Cardiac fibroblast (primary cell): ENCODE results near the gene NUCKS1.
"Not testable (repeated sequence)": the region's sequence is repeated elsewhere in the genome, so short reads cannot be mapped to it uniquely, and the experiment has no call there.

Experiments used
- DNase-seq, 2 donors: peaks; one replicate each; pipeline versions ENCODE4 v3.0.0 to v3.0.0-alpha.2; 2010; ENCODE audit warnings: low read depth in 2 of 2
- H3K4me3 ChIP-seq, 2 donors: replicated peaks in 1 of 2; 1 replicate in 1 of 2; 2 replicates in 1 of 2; pipeline ENCODE4 v1.5.1; 2011; ENCODE audit warnings: low read depth in 2 of 2, low read length in 2 of 2, mild to moderate bottlenecking in 2 of 2, moderate library complexity in 1 of 2
- CTCF ChIP-seq: IDR thresholded peaks from one replicate; pipeline ENCODE4 v1.5.1; 2011; ENCODE audit warnings: low read depth, mild to moderate bottlenecking, low read length, inconsistent platforms

Gene NUCKS1

GRCh38 chr1:205735218-205735617, 14.8 kb downstream of the NUCKS1 start:
- no peak for DNase-seq
- H3K4me3 ChIP-seq = no peak overlapping the region
- no peak for TF ChIP-seq CTCF

GRCh38 chr1:205733438-205734175, 16.4 kb downstream of the NUCKS1 start:
- TF ChIP-seq CTCF = no peak
- no peak for DNase-seq
- H3K4me3 ChIP-seq = no peak overlapping the region

GRCh38 chr1:205729945-205730610, 19.9 kb downstream of the NUCKS1 start:
- no peak overlapping the region for H3K4me3 ChIP-seq
- no peak for DNase-seq
- no peak for TF ChIP-seq CTCF

- no peak for DNase-seq
- H3K4me3 ChIP-seq = no peak overlapping the region
- TF ChIP-seq CTCF = no peak
These were observed 23.3 kb downstream of the NUCKS1 start for GRCh38 chr1:205726619-205727125.

GRCh38 chr1:205725514-205725913, 24.5 kb downstream of the NUCKS1 start:
- no peak overlapping the region for H3K4me3 ChIP-seq
- no peak for TF ChIP-seq CTCF
- no peak for DNase-seq

GRCh38 chr1:205720740-205721139, 29.2 kb downstream of the NUCKS1 start:
- DNase-seq, H3K4me3 ChIP-seq: not testable (repeated sequence)

- DNase-seq = no peak
- H3K4me3 ChIP-seq = no peak overlapping the region
- TF ChIP-seq CTCF = no peak
These were observed 30.2 kb downstream of the NUCKS1 start for GRCh38 chr1:205719762-205720161.
